Activated CD4-positive, alpha-beta T cell treated with anti-CD3 and anti-CD28 coated beads for 4 hours (primary cell): ENCODE results near the gene WDFY4.

Experiments used
- DNase-seq, 2 donors: peaks; one replicate each; pipeline ENCODE4 v3.0.0-alpha.2; 2020

WDFY4 gene

GRCh38 chr10:48958598-48959190, 274.0 kb downstream of the WDFY4 start:
- no peak for DNase-seq

GRCh38 chr10:48964038-48964437, 279.4 kb downstream of the WDFY4 start:
- DNase-seq: no peak

- DNase-seq: no peak
These were observed 280.8 kb downstream of the WDFY4 start for GRCh38 chr10:48965460-48965859.

GRCh38 chr10:48968036-48968435, 283.4 kb downstream of the WDFY4 start:
- DNase-seq: no peak

GRCh38 chr10:48970046-48970445, 285.4 kb downstream of the WDFY4 start:
- no peak for DNase-seq

GRCh38 chr10:48970654-48971053, 286.0 kb downstream of the WDFY4 start:
- no peak for DNase-seq

GRCh38 chr10:48973065-48973464, 288.4 kb downstream of the WDFY4 start:
- DNase-seq: no peak

GRCh38 chr10:48974510-48975156, 290.0 kb downstream of the WDFY4 start:
- DNase-seq: no peak

- no peak for DNase-seq
These were observed 291.5 kb downstream of the WDFY4 start for GRCh38 chr10:48976196-48976595.

- no peak for DNase-seq
These were observed 293.6 kb downstream of the WDFY4 start for GRCh38 chr10:48978318-48978717.

GRCh38 chr10:48981310-48981907, 296.7 kb downstream of the WDFY4 start:
- peak; percentile 15 to 18 for DNase-seq

GRCh38 chr10:48982584-48982983, 297.9 kb downstream of the WDFY4 start:
- DNase-seq: no peak

- DNase-seq: no peak
These were observed 299.1 kb downstream of the WDFY4 start for GRCh38 chr10:48983648-48984351.

- DNase-seq: no peak
These were observed 301.0 kb downstream of the WDFY4 start for GRCh38 chr10:48985621-48986158.

- DNase-seq: no peak
These were observed 305.6 kb downstream of the WDFY4 start for GRCh38 chr10:48990226-48990625.

GRCh38 chr10:48993627-48994026, 309.0 kb downstream of the WDFY4 start:
- DNase-seq: no peak

GRCh38 chr10:48996329-48996728, 311.7 kb downstream of the WDFY4 start:
- no peak for DNase-seq

- DNase-seq: no peak
These were observed 314.7 kb downstream of the WDFY4 start for GRCh38 chr10:48999346-48999745.

- no peak for DNase-seq
These were observed 316.0 kb downstream of the WDFY4 start for GRCh38 chr10:49000437-49001398.

- DNase-seq: no peak
These were observed 316.7 kb downstream of the WDFY4 start for GRCh38 chr10:49001402-49001801.

GRCh38 chr10:49001870-49002672, 317.4 kb downstream of the WDFY4 start:
- no peak for DNase-seq
